ENCODE data around the gene IFT20. TPM values are rescaled to one million over a fixed set of nuclear protein-coding genes. Genes with fewer than 3 reads are reported as not detected.

IFT20 gene
- total and polyA plus RNA-seq, 9 donors, result 20.2 to 49.2 (median 31.7) TPM

DNA sequence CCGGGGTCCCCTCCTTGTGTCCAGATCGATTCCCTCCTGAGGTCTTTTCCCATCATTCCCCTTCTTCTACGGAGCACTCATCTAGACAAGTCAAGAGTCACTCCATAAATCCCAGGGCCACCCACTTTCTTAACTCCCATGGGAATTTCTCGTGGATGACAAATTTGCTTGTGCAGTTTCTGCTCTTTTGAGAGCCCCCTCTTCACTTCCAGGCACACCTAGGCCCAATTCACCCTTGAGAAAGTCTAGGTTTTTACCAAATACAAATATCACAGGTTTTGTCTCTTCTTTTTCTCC is 22.6 kb upstream of the IFT20 start:
- DNase-seq, result no peak
- WGBS, 3 donors, result 2 to 8% (median 5%) methylated on average over 4 of the region's 4 CpGs
- Histone ChIP-seq H3K27me3 (no peaks in the 10 kb centered on the region), H3K27ac (no peak overlapping the region), H3K9me3 (no peaks in the 10 kb centered on the region), H3K4me1 (ENCODE audit: insufficient read depth) (peaks cover 3% of the 10 kb centered on the region), H3K4me3 (peak overlapping the region; percentile 55), H3K36me3 (no peaks in the 10 kb centered on the region)
- TF ChIP-seq EP300 (IDR thresholded peaks at IDR 0.05) (no peak), POLR2A (IDR thresholded peaks at IDR 0.05) (no peak)
- TF ChIP-seq, protein P1, sequence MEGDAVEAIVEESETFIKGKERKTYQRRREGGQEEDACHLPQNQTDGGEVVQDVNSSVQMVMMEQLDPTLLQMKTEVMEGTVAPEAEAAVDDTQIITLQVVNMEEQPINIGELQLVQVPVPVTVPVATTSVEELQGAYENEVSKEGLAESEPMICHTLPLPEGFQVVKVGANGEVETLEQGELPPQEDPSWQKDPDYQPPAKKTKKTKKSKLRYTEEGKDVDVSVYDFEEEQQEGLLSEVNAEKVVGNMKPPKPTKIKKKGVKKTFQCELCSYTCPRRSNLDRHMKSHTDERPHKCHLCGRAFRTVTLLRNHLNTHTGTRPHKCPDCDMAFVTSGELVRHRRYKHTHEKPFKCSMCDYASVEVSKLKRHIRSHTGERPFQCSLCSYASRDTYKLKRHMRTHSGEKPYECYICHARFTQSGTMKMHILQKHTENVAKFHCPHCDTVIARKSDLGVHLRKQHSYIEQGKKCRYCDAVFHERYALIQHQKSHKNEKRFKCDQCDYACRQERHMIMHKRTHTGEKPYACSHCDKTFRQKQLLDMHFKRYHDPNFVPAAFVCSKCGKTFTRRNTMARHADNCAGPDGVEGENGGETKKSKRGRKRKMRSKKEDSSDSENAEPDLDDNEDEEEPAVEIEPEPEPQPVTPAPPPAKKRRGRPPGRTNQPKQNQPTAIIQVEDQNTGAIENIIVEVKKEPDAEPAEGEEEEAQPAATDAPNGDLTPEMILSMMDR (IDR thresholded peaks at IDR 0.05), result no peak
- intact Hi-C loops (cut with DNase I), result no loop called here

DNA sequence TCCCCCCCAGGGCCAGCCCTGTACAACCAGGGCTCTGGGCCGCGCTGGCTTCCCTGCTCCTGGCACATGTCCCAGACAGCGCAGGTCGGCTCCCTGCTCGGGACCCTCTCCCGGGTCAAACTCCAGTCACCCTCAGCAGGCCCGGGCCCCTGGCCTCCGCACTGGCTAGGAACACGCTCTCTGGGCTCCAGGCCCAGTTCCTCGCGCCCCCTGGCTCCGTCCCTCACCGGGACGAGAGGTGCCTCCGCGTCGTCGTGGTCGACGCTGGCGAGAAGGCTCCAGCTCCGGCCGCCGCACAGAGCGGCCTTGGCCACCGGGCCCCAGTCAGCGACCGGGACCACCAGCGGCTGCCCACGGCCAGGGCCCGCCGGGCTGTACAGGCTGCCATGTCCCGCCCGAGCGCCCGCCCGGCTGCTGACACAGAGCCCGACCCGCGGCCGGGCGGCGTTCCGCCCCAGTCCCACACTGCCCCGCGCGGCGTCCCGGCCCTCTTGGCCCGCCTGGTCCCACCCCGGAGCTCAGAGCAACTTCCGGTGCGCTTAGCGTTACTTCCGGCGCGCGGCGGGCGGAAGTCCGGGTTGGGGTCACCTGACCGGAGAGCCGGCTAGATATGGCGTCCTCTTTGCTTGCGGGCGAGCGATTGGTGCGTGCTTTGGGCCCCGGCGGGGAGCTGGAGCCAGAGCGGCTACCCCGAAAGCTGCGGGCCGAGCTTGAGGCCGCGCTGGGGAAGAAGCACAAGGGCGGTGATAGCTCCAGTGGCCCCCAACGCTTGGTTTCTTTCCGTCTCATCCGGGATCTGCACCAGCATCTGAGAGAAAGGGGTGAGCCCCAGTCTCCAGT is 22.0 kb upstream of the IFT20 start, which contains the start of gene POLDIP2:
TSS of gene POLDIP2 (minus strand) at position 467 of the 840 bp plus-strand sequence. CDS start at position 388, 79 bp downstream.
- H3K27ac ChIP-seq, result peak within 1 kb of the TSS; percentile 56 to 57
- no peaks in the 10 kb centered on the region for H3K27me3 ChIP-seq
- peak within 1 kb of the TSS; percentile 55 for H3K4me3 ChIP-seq
- H3K9me3 ChIP-seq, result no peaks in the 10 kb centered on the region
- H3K4me1 ChIP-seq (ENCODE audit: insufficient read depth), result peaks cover 3% of the 10 kb centered on the region
- 0% methylated on average over 35 to 80 of the region's 80 CpGs for WGBS, 3 donors
- DNase-seq, result peak; percentile 93 to 96 (median 94)
- H3K36me3 ChIP-seq, result no peaks in the 10 kb centered on the region
- TF ChIP-seq, protein P1 (IDR thresholded peaks at IDR 0.05), result peak in 1 of 3 donors; percentile 41
- TF ChIP-seq POLR2A (IDR thresholded peaks at IDR 0.05), result peak; percentile 91
- no peak for TF ChIP-seq EP300 (IDR thresholded peaks at IDR 0.05)
- intact Hi-C loops (cut with DNase I), result no loop called here

DNA sequence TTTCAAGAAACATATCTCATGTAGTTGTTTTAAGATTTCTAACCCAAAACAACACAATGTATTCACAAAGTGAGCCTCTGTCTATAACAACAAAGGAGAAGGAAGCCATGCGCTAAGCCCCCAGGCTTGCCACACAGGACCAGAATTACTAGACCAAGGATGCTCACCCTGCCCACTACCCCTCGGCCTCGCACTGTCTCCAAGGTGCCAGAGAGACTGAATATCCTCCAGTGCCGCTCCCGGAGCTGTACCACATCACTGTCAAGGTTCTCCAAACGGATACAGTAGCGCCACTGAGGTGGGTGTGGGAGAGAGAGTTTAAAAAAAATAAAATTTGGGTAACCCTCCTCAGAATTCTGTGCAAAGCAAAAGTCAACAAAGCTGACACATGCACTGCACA is 15.0 kb upstream of the IFT20 start:
- 85 to 92% (median 90%) methylated on average over 7 of the region's 7 CpGs for WGBS, 3 donors
- Histone ChIP-seq H3K4me1 (ENCODE audit: insufficient read depth) (peaks cover 21% of the 10 kb centered on the region), H3K27ac (no peak overlapping the region), H3K9me3 (no peaks in the 10 kb centered on the region), H3K36me3 (no peaks in the 10 kb centered on the region), H3K27me3 (no peaks in the 10 kb centered on the region), H3K4me3 (no peak overlapping the region)
- no peak for DNase-seq
- no peak for TF ChIP-seq POLR2A (IDR thresholded peaks at IDR 0.05)
- no peak for TF ChIP-seq EP300 (IDR thresholded peaks at IDR 0.05)
- TF ChIP-seq, protein P1 (IDR thresholded peaks at IDR 0.05), result no peak
- intact Hi-C loops (cut with DNase I), result no loop called here

DNA sequence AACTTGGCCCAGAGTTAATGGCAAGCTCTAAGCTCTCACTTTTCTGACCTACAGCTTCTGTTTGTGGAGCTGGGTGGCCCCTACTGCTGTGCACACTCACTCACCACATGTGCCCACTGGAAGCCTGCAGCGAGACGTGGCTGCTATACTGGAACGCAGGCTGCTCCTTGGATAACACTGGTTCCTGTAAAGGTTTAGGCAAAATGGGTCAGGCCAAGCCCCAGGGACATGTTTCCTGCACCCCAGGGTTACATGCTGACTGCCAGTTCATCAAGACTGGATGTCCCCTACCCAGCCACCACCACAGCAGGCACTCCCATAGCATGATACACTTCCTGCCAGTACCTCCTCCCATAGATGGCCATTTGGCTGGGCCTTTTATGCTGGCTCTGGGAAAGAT is 13.7 kb upstream of the IFT20 start:
- Histone ChIP-seq H3K9me3 (no peaks in the 10 kb centered on the region), H3K36me3 (no peaks in the 10 kb centered on the region), H3K27me3 (no peaks in the 10 kb centered on the region), H3K4me1 (ENCODE audit: insufficient read depth) (peaks cover 23% of the 10 kb centered on the region), H3K4me3 (no peak overlapping the region), H3K27ac (no peak overlapping the region)
- 52 to 93% (median 69%) methylated on average over 3 of the region's 3 CpGs for WGBS, 3 donors
- intact Hi-C loops (cut with DNase I), result no loop called here
- no peak for DNase-seq
- TF ChIP-seq EP300 (IDR thresholded peaks at IDR 0.05), result no peak
- TF ChIP-seq, protein P1 (IDR thresholded peaks at IDR 0.05), result no peak
- no peak for TF ChIP-seq POLR2A (IDR thresholded peaks at IDR 0.05)
